ENCODE results near the gene C4orf17.
"Not testable (repeated sequence)": the region's sequence is repeated elsewhere in the genome, so short reads cannot be mapped to it uniquely, and the experiment has no call there.

DNA sequence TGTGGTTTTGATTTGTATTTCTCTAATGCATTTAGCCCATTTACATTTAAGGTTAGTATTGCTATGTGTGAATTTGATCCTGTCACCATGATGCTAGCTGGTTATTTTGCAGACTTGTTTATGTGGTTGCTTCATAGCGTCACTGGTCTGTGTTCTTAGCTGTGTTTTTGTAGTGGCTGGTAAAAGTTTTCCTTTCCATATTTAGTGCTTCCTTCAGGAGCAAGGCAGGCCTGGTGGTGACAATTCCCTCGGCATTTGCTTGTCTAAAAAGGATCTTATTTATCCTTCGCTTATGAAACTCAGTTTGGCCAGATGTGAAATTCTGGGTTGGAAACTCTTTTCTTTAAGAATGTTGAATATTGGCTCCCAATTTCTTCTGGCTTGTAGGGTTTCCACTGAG, 23.9 kb downstream of the C4orf17 start:
- TF ChIP-seq EZH2 (IDR thresholded peaks at IDR 0.05; ENCODE audit: borderline replicate concordance, low read length); CTCF (conservative IDR thresholded peaks at IDR 0.05 in 1 of 2, IDR thresholded peaks at IDR 0.05 in 1 of 2; ENCODE audit: extremely low read depth in 1 of 2, insufficient read depth in 1 of 2, low read depth in 1 of 2, low read length in 2 of 2): not testable (repeated sequence)
